ENCODE results near the gene PCCA.

The PCCA gene

DNA sequence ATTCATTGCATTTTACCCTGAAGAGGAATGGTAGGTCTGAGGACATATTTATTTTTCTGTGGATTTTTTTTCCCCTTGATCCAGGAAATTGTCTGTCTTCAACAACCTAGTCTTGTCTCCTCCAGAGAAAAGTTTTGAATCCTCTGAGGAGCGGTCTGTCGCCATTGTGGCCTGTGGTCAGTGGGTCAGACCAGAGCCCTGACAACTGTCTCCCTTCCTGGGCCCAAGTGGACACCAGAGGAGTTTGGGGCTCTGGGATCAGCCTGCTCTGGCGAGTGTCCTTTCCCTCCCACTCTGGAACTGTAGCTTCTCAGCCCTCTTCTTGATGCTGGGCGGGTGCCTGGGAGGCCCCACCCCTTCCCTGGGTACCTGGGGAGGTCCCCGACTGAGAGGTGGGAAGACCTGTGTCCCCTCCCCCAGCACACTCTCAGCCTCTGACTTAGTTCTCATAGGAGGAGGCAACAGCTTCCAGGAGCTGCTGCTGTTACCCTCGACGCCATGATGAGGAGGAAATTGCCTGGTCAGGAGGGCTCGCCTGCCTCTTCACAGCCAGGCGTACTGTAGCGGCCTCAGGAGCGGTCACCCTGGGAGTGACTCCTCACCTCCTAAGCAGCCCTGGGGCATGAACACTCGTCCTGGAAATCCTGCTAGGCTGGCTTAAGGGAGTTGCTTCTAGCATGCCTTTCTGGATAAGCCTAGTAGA is 389.4 kb downstream of the PCCA start:
- no peak for DNase-seq

GRCh38 chr13:100480676-100481075 is 391.8 kb downstream of the PCCA start:
- DNase-seq = no peak

- DNase-seq = no peak
Measured at GRCh38 chr13:100483139-100483538, 394.2 kb downstream of the PCCA start.

- no peak for DNase-seq
Measured at GRCh38 chr13:100483841-100484381, 395.0 kb downstream of the PCCA start.

DNA sequence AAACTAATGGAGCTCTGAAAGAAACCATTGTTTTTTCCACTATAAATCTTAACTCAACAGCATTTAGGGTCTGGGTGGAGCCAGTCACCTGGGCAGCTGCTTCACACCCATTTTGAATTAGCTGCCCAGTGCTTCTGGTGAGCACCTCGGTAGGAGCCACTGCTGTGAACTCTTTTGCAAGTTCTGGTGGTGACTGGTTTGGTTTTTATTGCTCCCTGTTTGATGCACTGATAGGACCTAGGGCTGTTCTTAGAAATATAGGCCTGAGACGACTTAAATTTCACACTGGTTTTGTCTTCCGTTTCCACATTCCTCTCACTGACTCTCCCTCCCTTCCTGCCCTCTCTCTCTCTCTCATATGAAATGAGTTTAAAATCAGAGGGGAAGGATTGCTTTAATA is 395.8 kb downstream of the PCCA start:
- DNase-seq = no peak

GRCh38 chr13:100485265-100485664 is 396.4 kb downstream of the PCCA start:
- no peak for DNase-seq

DNA sequence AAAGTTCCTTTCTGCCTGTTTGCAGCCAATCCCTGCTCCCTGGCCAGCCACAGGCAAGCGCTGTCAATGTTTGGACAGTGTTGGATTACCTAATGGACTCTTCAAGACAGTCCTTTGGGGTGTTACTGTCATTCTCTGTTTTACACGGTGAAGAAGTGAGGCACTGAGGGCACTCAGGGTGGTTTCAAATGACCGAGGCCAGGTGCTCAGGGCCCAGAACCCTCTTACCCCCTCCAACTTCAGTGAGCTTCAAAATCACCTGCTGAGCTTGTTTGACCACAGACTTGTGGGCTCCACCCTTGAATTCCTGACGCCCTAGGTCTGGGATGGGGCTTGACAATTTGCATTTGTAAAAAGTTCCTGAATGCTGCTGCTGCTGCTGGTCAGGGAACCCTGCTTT is 401.8 kb downstream of the PCCA start:
- DNase-seq = peak in 1 of 2 experiments; percentile 34

DNA sequence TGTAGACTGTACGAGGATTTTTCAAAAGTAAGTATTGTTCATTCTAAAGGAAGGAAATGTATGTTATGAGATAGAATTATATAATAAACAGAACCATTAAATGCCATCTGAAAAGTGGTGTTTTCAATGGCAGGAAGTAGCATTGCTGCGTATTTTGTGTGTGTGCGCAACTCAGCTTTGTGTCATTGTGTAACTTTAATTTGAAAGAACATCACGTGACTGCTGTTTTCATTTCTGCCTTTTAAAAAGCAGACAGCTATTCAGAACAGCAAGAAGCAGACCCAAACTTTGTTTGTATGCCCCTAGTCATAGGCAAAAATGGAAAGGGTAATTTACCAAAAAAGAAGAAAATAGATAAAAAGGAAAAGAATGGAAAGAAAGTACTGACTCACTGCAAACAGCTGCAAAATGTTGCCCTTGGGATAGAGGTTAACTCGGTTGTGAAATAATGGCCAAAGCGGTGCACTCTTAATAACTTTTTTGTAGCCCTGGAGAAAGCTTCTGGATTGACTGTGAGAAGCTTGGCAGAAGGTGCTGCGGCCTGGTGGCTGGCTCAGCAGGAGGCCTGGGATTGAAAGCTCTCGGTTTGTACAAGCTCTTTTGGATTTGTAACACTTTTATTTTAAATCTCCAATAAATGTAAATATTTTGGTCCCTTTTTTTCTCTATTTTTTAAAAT is 402.4 kb downstream of the PCCA start:
- DNase-seq = no peak

DNA sequence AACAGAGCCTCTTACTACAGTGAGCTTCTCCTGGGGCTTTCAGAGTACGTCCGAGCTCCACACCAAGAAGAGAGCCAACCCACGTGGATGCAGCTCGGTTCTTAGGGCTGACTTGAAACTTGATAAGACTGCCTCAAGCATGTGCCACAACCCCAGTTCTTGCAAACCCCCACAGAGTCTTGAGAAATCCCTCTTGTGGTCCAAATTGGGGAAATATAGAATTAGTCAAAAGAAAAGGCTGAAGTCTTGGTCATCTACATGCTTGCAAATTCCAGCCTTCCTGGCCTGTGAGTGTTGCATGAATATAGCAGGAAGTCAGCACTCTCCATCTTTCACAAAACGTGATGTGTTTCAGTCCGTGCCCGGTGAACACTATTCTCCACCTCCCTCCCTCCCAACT is 404.5 kb downstream of the PCCA start:
- no peak for DNase-seq

DNA sequence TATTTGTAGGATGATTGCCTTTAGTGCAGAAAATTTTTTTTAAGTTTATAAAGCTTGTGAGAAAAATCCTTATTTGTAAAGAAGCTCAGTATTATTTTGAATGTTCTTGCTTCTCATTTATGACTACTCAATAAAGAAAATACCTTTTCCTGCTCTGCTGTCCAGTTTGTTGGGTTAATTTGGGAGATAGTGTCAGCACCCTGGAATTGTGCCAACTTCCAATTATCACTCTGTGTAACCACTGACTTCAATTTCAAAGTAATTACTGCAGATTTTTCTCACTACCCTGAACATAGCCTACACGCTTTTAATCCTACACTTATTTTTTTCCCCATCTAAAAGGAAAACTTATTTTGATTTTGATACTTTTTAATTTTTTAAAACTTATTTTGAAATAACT is 406.6 kb downstream of the PCCA start:
- DNase-seq = no peak

- no peak for DNase-seq
Measured at GRCh38 chr13:100497389-100497788, 408.5 kb downstream of the PCCA start.

DNA sequence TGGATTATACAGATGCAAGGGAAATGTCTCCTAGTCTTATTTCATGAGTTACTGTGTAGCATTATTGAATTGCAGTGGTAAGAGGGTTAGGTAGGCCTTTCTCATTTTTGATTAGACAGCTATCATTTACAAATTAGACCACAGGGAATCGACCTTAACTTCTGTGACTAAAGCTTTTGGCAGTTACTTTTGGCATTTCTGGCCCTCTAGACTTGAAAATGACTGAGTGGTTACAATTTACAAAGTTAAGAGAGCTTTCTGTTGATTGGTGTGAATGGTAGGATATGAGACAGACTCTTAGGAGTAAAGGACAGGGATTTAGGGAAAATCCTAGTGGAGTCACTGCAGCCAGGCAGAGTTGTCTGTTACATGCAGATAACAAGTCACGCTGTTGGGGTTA is 413.6 kb downstream of the PCCA start:
- DNase-seq = no peak

GRCh38 chr13:100503622-100504021 is 414.7 kb downstream of the PCCA start:
- DNase-seq = no peak

DNA sequence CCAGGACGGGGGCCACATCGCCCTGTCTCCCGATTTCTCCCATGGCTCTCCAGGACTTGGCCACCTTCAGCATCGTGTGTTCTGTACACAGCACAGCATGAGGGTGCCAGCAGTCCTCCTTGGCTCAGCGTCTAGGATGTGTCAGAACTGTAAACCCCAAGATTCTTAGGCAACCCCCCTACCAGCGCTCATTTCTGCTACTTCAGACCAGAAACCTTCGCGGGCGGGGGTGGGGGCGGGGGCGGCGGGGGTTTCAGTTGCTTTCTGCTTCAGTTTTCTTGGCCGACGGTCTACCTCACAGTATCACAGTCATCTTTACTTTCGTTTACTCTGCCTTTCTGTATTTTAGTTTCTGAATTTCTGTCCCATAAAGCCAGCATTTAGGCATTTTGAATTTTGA is 417.3 kb downstream of the PCCA start:
- DNase-seq = no peak

DNA sequence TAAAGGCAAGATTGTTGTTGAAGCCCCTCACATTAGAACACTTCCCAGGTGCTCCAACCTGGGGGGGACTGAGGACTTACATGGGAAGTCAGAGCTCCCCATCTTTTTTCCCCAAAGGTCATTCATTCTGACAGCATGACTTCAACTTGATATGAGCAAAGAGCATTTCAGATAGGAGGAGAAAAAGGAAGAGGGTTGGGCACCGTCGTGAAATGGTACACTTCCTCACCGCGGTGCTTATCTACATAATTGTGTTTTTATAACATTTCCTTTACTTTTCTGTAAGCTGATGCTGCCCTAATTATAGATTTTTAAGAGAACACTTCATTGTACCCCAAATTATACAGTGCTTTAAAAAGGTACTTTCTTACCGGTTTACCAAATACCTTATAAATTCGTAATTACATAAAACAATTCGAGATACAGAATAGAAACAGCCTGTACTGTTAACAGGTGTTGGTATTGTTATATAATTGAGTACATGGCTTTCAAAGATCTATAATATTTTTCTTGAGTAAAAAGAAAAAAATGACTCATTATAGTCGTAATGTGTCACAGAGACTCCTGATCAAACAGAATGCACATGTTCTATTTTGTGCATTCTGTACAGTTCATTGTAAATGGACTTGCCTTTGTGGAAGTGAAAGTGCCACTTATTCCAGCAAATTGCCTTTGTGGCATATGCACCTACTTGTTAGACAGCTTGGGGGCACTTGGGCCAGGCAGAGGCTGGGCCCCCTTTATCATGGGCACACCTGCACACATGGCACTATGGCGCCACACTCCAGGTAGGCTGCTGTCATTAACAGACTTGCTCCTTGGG is 417.9 kb downstream of the PCCA start:
- no peak for DNase-seq

GRCh38 chr13:100508455-100508854 is 419.6 kb downstream of the PCCA start:
- DNase-seq = no peak

DNA sequence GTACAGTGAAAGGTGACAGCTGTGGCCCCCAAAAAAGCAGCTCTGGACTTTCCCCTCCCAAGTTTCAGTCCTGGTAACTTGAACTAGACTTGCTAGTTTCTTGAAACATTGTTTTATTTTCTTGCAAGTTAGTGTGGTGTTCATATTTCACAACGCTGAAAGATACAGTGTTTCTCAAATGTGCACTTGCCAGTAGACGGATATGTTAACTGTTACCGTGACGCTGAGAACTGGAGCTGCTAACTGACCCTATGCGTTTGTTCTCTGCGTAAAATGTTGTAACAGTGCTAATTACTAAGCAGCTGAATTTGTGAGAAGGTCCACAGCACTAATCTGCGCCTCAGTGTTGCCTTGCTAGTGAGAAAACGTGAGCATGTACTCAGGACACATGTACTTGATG is 420.1 kb downstream of the PCCA start:
- DNase-seq = no peak

GRCh38 chr13:100510208-100510957 is 421.5 kb downstream of the PCCA start:
- peak; percentile 9 to 13 for DNase-seq

- no peak for DNase-seq
Measured at GRCh38 chr13:100511466-100511865, 422.6 kb downstream of the PCCA start.

DNA sequence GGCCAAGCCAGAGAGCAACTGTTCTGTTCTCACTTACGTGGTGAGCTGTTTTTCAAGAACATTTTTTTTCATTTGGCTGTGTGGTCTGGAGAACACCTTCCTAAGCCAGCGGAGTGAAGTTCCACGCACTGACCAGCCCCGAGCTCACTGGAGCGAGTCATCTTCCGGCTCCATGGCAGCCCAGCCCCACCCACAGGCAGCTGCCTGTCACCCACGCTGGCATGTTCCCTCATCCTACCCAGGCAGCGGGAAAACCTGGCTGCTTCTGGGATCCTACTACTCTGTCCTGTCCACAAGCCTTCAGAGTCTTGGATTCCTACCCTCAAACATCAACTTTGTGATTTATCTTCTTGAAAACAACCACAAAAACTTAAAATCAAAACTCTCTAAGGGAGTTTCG is 423.5 kb downstream of the PCCA start:
- no peak for DNase-seq

GRCh38 chr13:100513171-100513570 is 424.3 kb downstream of the PCCA start:
- no peak for DNase-seq

- DNase-seq = peak in 1 of 2 experiments; percentile 49
Measured at GRCh38 chr13:100513987-100514670, 425.2 kb downstream of the PCCA start.

All from NCI-H524 (cell line).